ENCODE data around the gene FKRP. TPM values are rescaled to one million over a fixed set of nuclear protein-coding genes. Genes with fewer than 3 reads are reported as not detected.
"Not testable (repeated sequence)": the region's sequence is repeated elsewhere in the genome, so short reads cannot be mapped to it uniquely, and the experiment has no call there.

The FKRP gene
- total RNA-seq, 1 donor = 12.4 TPM

- H3K9me3 ChIP-seq (ENCODE audit: low read depth, low read length) = no peaks in the 10 kb centered on the region
- H3K27me3 ChIP-seq (ENCODE audit: insufficient read depth, low read length) = no peaks in the 10 kb centered on the region
- no peak overlapping the region for H3K4me3 ChIP-seq (ENCODE audit: low read length)
- peaks cover 22% of the 10 kb centered on the region for H3K4me1 ChIP-seq (ENCODE audit: insufficient read depth, low read length)
Observed at GRCh38 chr19:46755853-46756543, 10.1 kb downstream of the FKRP start.

GRCh38 chr19:46756544-46756888 is 10.7 kb downstream of the FKRP start:
- Histone ChIP-seq H3K4me3 (ENCODE audit: low read length) (no peak overlapping the region), H3K4me1 (ENCODE audit: insufficient read depth, low read length) (peaks cover 22% of the 10 kb centered on the region), H3K9me3 (ENCODE audit: low read depth, low read length) (no peaks in the 10 kb centered on the region), H3K27me3 (ENCODE audit: insufficient read depth, low read length) (no peaks in the 10 kb centered on the region)

GRCh38 chr19:46759206-46759605 is 13.3 kb downstream of the FKRP start:
- H3K27me3 ChIP-seq (ENCODE audit: insufficient read depth, low read length) = no peaks in the 10 kb centered on the region
- no peaks in the 10 kb centered on the region for H3K9me3 ChIP-seq (ENCODE audit: low read depth, low read length)
- no peak overlapping the region for H3K4me3 ChIP-seq (ENCODE audit: low read length)
- peaks cover 18% of the 10 kb centered on the region for H3K4me1 ChIP-seq (ENCODE audit: insufficient read depth, low read length)

GRCh38 chr19:46759817-46760333 is 14.0 kb downstream of the FKRP start:
- H3K4me1 ChIP-seq (ENCODE audit: insufficient read depth, low read length) = peaks cover 18% of the 10 kb centered on the region
- no peaks in the 10 kb centered on the region for H3K9me3 ChIP-seq (ENCODE audit: low read depth, low read length)
- no peaks in the 10 kb centered on the region for H3K27me3 ChIP-seq (ENCODE audit: insufficient read depth, low read length)
- no peak overlapping the region for H3K4me3 ChIP-seq (ENCODE audit: low read length)

- Histone ChIP-seq H3K4me1 (ENCODE audit: insufficient read depth, low read length) (peaks cover 13% of the 10 kb centered on the region), H3K9me3 (ENCODE audit: low read depth, low read length) (no peaks in the 10 kb centered on the region), H3K27me3 (ENCODE audit: insufficient read depth, low read length) (no peaks in the 10 kb centered on the region), H3K4me3 (ENCODE audit: low read length) (no peak overlapping the region)
Observed at GRCh38 chr19:46760363-46760762, 14.5 kb downstream of the FKRP start.

- H3K9me3 ChIP-seq (ENCODE audit: low read depth, low read length); H3K27me3 ChIP-seq (ENCODE audit: insufficient read depth, low read length): not testable (repeated sequence)
Observed at GRCh38 chr19:46760897-46761296, 15.0 kb downstream of the FKRP start.

GRCh38 chr19:46761418-46761831 is 15.6 kb downstream of the FKRP start:
- Histone ChIP-seq H3K4me1 (ENCODE audit: insufficient read depth, low read length) (peaks cover 10% of the 10 kb centered on the region), H3K4me3 (ENCODE audit: low read length) (no peak overlapping the region), H3K9me3 (ENCODE audit: low read depth, low read length) (no peaks in the 10 kb centered on the region), H3K27me3 (ENCODE audit: insufficient read depth, low read length) (no peaks in the 10 kb centered on the region)

More at GRCh38 chr19:46760897-46761296, 15.0 kb downstream of the FKRP start:
- not testable (repeated sequence) for H3K4me1 ChIP-seq (ENCODE audit: insufficient read depth, low read length); H3K4me3 ChIP-seq (ENCODE audit: low read length)

- Histone ChIP-seq H3K27me3 (ENCODE audit: insufficient read depth, low read length) (no peaks in the 10 kb centered on the region), H3K4me3 (ENCODE audit: low read length) (no peak overlapping the region), H3K9me3 (ENCODE audit: low read depth, low read length) (no peaks in the 10 kb centered on the region), H3K4me1 (ENCODE audit: insufficient read depth, low read length) (peaks cover 6% of the 10 kb centered on the region)
Observed at GRCh38 chr19:46762245-46762890, 16.5 kb downstream of the FKRP start.

- no peak overlapping the region for H3K4me3 ChIP-seq (ENCODE audit: low read length)
- no peaks in the 10 kb centered on the region for H3K9me3 ChIP-seq (ENCODE audit: low read depth, low read length)
- no peaks in the 10 kb centered on the region for H3K4me1 ChIP-seq (ENCODE audit: insufficient read depth, low read length)
- H3K27me3 ChIP-seq (ENCODE audit: insufficient read depth, low read length) = no peaks in the 10 kb centered on the region
Observed at GRCh38 chr19:46764817-46765291, 19.0 kb downstream of the FKRP start.

- Histone ChIP-seq H3K4me3 (ENCODE audit: low read length) (no peak overlapping the region), H3K27me3 (ENCODE audit: insufficient read depth, low read length) (no peaks in the 10 kb centered on the region), H3K4me1 (ENCODE audit: insufficient read depth, low read length) (no peaks in the 10 kb centered on the region), H3K9me3 (ENCODE audit: low read depth, low read length) (no peaks in the 10 kb centered on the region)
Observed at GRCh38 chr19:46766569-46767317, 20.9 kb downstream of the FKRP start.

GRCh38 chr19:46768746-46769145 is 22.9 kb downstream of the FKRP start:
- H3K27me3 ChIP-seq (ENCODE audit: insufficient read depth, low read length); H3K4me3 ChIP-seq (ENCODE audit: low read length); H3K4me1 ChIP-seq (ENCODE audit: insufficient read depth, low read length); H3K9me3 ChIP-seq (ENCODE audit: low read depth, low read length): not testable (repeated sequence)

GRCh38 chr19:46772170-46773017 is 26.5 kb downstream of the FKRP start:
- H3K9me3 ChIP-seq (ENCODE audit: low read depth, low read length) = no peaks in the 10 kb centered on the region
- no peaks in the 10 kb centered on the region for H3K4me1 ChIP-seq (ENCODE audit: insufficient read depth, low read length)
- H3K4me3 ChIP-seq (ENCODE audit: low read length) = no peak overlapping the region
- H3K27me3 ChIP-seq (ENCODE audit: insufficient read depth, low read length) = no peaks in the 10 kb centered on the region

GRCh38 chr19:46773018-46773399 is 27.2 kb downstream of the FKRP start:
- Histone ChIP-seq H3K4me1 (ENCODE audit: insufficient read depth, low read length) (peaks cover under 1% of the 10 kb centered on the region), H3K9me3 (ENCODE audit: low read depth, low read length) (no peaks in the 10 kb centered on the region), H3K4me3 (ENCODE audit: low read length) (no peak overlapping the region), H3K27me3 (ENCODE audit: insufficient read depth, low read length) (no peaks in the 10 kb centered on the region)

GRCh38 chr19:46775642-46776258 is 29.9 kb downstream of the FKRP start:
- Histone ChIP-seq H3K4me3 (ENCODE audit: low read length) (no peak overlapping the region), H3K4me1 (ENCODE audit: insufficient read depth, low read length) (peaks cover 15% of the 10 kb centered on the region), H3K9me3 (ENCODE audit: low read depth, low read length) (no peaks in the 10 kb centered on the region), H3K27me3 (ENCODE audit: insufficient read depth, low read length) (no peaks in the 10 kb centered on the region)

Data from mononuclear cell (primary cell).